ENCODE data around the gene SLC45A2. TPM values are rescaled to one million over a fixed set of nuclear protein-coding genes. Genes with fewer than 3 reads are reported as not detected.

Gene SLC45A2
- total RNA-seq, 1 experiment from 2014 or later, result not detected

- no peak overlapping the region for H2AFZ ChIP-seq (ENCODE audit: low read length)
Measured at GRCh38 chr5:33964132-33964700, 20.3 kb downstream of the SLC45A2 start.

More at GRCh38 chr5:33964132-33964700, 20.3 kb downstream of the SLC45A2 start:
- H3K79me1 ChIP-seq (ENCODE audit: insufficient read depth, low read depth, low read length, poor library complexity, severe bottlenecking), result no peaks in the 10 kb centered on the region
- no peak overlapping the region for H3K56ac ChIP-seq (ENCODE audit: insufficient read length, low read depth, low read length)
- no peak for TF ChIP-seq CTCF (conservative IDR thresholded peaks at IDR 0.05)
- no peak overlapping the region for H2BK15ac ChIP-seq (ENCODE audit: low read depth, low read length)
- H3K4me1 ChIP-seq (ENCODE audit: insufficient read depth, low read length), result no peaks in the 10 kb centered on the region
- H2BK120ac ChIP-seq (ENCODE audit: low read depth, low read length, poor library complexity, severe bottlenecking), result no peak overlapping the region
- H3K18ac ChIP-seq (ENCODE audit: insufficient read length, low read depth, low read length), result no peak overlapping the region
- H3K4me1 Mint-ChIP-seq, result peaks cover 3 to 4% of the 10 kb centered on the region in 2 experiments; a peak in 2 of 4 replicates
- H3K4ac ChIP-seq (ENCODE audit: low read depth, low read length), result no peak overlapping the region
- no peak overlapping the region for H2BK20ac ChIP-seq (ENCODE audit: low read depth, low read length, poor library complexity, severe bottlenecking)
- H4K8ac ChIP-seq (replicated peaks; ENCODE audit: insufficient read length, low read depth, low read length), result no peak overlapping the region
- H3K79me2 ChIP-seq (ENCODE audit: insufficient read depth, low read length), result no peaks in the 10 kb centered on the region
- no peaks in the 10 kb centered on the region for H3K27me3 Mint-ChIP-seq (ENCODE audit: low read depth)
- no peaks in the 10 kb centered on the region for H4K20me1 ChIP-seq (ENCODE audit: control insufficient read depth, insufficient read depth, insufficient read length)
- H3K9me3 Mint-ChIP-seq, result no peaks in the 10 kb centered on the region
- H3K27ac ChIP-seq (ENCODE audit: insufficient read length, low read depth, low read length), result no peak overlapping the region
- H3K9me3 ChIP-seq (ENCODE audit: control insufficient read depth, low read depth, low read length), result no peaks in the 10 kb centered on the region
- no peak overlapping the region for H3K4me3 Mint-ChIP-seq
- H3K27me3 ChIP-seq (ENCODE audit: insufficient read depth, low read length), result no peaks in the 10 kb centered on the region
- H3T11ph ChIP-seq (ENCODE audit: low read length), result no peak overlapping the region
- no peak overlapping the region for H2BK12ac ChIP-seq (ENCODE audit: insufficient read length, low read depth, low read length)
- no peak overlapping the region for H4K91ac ChIP-seq (ENCODE audit: insufficient read length, low read depth, low read length)
- no peak overlapping the region for H3K4me2 ChIP-seq (ENCODE audit: insufficient read depth, insufficient read length, low read length)
- no peak overlapping the region for H3K9ac ChIP-seq (ENCODE audit: extremely low read depth, insufficient read length, low read length)
- no peak overlapping the region for H4K5ac ChIP-seq (ENCODE audit: insufficient read length, low read depth, low read length)
- H3K14ac ChIP-seq (ENCODE audit: insufficient read depth, low read length), result no peak overlapping the region
- no peak overlapping the region for H3K23ac ChIP-seq (ENCODE audit: insufficient read length, low read depth, low read length)
- no peak overlapping the region for H2BK5ac ChIP-seq (ENCODE audit: insufficient read length, low read length)
- no peaks in the 10 kb centered on the region for H3K23me2 ChIP-seq (ENCODE audit: insufficient read length, low read depth, low read length, poor library complexity, severe bottlenecking)
- H3K36me3 Mint-ChIP-seq (ENCODE audit: insufficient read depth in 1 of 3, low read depth in 3 of 3), result no peaks in the 10 kb centered on the region
- no CpG with 5 or more reads among the region's 2 CpGs for WGBS (ENCODE audit: extremely low coverage, insufficient read length, low lambda C conversion rate)
- H2AK5ac ChIP-seq (ENCODE audit: insufficient read length, low read length), result no peak overlapping the region
- H3K27ac Mint-ChIP-seq, result no peak overlapping the region
- DNase-seq, result no peak
